Measurements from ENCODE around the gene PRG3.

The PRG3 gene

GRCh38 chr11:57419146-57419545 is 38.2 kb upstream of the PRG3 start:
- TF ChIP-seq, protein P1, sequence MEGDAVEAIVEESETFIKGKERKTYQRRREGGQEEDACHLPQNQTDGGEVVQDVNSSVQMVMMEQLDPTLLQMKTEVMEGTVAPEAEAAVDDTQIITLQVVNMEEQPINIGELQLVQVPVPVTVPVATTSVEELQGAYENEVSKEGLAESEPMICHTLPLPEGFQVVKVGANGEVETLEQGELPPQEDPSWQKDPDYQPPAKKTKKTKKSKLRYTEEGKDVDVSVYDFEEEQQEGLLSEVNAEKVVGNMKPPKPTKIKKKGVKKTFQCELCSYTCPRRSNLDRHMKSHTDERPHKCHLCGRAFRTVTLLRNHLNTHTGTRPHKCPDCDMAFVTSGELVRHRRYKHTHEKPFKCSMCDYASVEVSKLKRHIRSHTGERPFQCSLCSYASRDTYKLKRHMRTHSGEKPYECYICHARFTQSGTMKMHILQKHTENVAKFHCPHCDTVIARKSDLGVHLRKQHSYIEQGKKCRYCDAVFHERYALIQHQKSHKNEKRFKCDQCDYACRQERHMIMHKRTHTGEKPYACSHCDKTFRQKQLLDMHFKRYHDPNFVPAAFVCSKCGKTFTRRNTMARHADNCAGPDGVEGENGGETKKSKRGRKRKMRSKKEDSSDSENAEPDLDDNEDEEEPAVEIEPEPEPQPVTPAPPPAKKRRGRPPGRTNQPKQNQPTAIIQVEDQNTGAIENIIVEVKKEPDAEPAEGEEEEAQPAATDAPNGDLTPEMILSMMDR (IDR thresholded peaks at IDR 0.05; ENCODE audit: low read depth, low read length, missing control alignments) = no peak
- no peak overlapping the region for H3K4me3 ChIP-seq (ENCODE audit: low read depth, low read length)
- no peak for DNase-seq (ENCODE audit: low read depth)

- TF ChIP-seq, protein P1 (IDR thresholded peaks at IDR 0.05; ENCODE audit: low read depth, low read length, missing control alignments) = no peak
- no peak for DNase-seq (ENCODE audit: low read depth)
- H3K4me3 ChIP-seq (ENCODE audit: low read depth, low read length) = no peak overlapping the region
Observed at GRCh38 chr11:57418131-57418530, 37.2 kb upstream of the PRG3 start.

- no peak overlapping the region for H3K4me3 ChIP-seq (ENCODE audit: low read depth, low read length)
- TF ChIP-seq, protein P1 (IDR thresholded peaks at IDR 0.05; ENCODE audit: low read depth, low read length, missing control alignments) = no peak
- DNase-seq (ENCODE audit: low read depth) = no peak
Observed at GRCh38 chr11:57417056-57417455, 36.1 kb upstream of the PRG3 start.

- no peak for DNase-seq (ENCODE audit: low read depth)
- TF ChIP-seq, protein P1 (IDR thresholded peaks at IDR 0.05; ENCODE audit: low read depth, low read length, missing control alignments) = no peak
- H3K4me3 ChIP-seq (ENCODE audit: low read depth, low read length) = no peak overlapping the region
Observed at GRCh38 chr11:57416436-57416835, 35.5 kb upstream of the PRG3 start.

GRCh38 chr11:57414612-57415212 is 33.8 kb upstream of the PRG3 start:
- no peak overlapping the region for H3K4me3 ChIP-seq (ENCODE audit: low read depth, low read length)
- no peak for DNase-seq (ENCODE audit: low read depth)
- TF ChIP-seq, protein P1 (IDR thresholded peaks at IDR 0.05; ENCODE audit: low read depth, low read length, missing control alignments) = no peak

DNA sequence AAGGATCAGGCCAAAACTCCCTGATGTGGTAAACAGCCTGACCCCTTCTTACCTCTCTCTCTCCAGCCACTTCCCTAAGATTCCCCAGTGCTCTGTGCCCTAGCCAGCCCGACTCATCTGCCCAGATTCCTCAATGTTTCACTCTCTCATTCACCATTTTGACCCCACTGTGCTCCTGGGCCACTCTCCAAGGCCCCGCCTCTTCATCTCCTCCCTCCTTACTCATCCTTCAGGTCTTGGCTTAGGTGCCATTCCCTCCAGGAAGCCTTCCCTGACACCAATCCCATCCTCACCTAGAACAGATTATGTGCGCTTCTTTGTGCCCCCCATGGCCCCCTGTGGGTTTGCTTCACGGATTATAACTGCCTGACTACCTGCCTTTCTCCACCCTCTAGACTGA is 32.7 kb upstream of the PRG3 start:
- TF ChIP-seq, protein P1 (IDR thresholded peaks at IDR 0.05; ENCODE audit: low read depth, low read length, missing control alignments) = no peak
- H3K4me3 ChIP-seq (ENCODE audit: low read depth, low read length) = no peak overlapping the region
- DNase-seq (ENCODE audit: low read depth) = no peak

GRCh38 chr11:57410287-57410686 is 29.3 kb upstream of the PRG3 start:
- TF ChIP-seq, protein P1 (IDR thresholded peaks at IDR 0.05; ENCODE audit: low read depth, low read length, missing control alignments) = no peak
- H3K4me3 ChIP-seq (ENCODE audit: low read depth, low read length) = no peak overlapping the region
- DNase-seq (ENCODE audit: low read depth) = no peak

All from GM12864 (cell line).